Posterior cingulate gyrus (tissue), 11 donors: ENCODE measurements around the gene NCAPD3.

Experiments used
- DNase-seq, 10 donors: peaks; one replicate each; pipeline versions ENCODE4 v3.0.0 to v3.0.0-alpha.2; 2020 to 2021; ENCODE audit warnings: mixed read lengths in 3 of 10
- intact Hi-C: fragments of 100-400 bp; cut with DNase I; formaldehyde crosslinking; loops from one replicate; pipeline ENCODE4 v1.15.1; 2023

The NCAPD3 gene

DNA sequence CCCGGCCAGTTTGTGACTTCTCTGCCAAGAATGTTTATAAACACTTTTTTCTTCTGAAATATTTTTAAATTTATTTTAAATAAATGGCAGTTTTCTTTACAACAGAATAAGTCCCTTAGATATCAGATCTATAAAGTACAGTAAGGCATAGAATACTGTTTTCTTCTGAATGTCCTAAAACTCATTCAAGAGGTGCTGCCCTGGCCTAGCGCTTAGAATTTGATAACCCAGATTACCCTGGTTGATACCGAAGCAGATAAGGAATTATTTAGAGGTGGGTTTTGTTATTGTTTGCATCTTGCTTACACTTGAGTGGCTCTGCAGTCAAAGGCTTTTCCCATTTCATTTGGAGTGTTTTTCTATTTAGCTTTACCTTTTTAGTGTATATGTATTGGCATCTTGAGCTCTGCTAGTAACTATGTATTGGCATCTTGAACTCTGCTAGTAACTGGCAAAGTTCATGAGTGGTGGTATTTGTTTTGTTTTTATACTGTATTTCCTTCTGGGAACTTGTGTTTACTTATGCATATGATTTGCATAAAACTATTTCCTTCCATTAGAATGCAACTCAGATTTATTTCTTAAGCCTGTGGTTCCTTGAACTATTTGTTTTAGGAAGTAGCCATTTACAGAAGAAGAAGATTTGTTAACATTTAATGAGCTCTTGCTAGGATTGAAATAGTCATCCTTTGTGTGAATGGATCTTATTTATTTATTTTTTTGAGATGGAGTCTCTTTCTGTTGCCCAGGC is 30.8 kb upstream of the NCAPD3 start:
- intact Hi-C loops, result no loop called here
- DNase-seq, result no peak

- intact Hi-C loops, result loop anchor here (2.0 kb wide), 1 partner anchor 29 kb away; the partner anchor contains the start of gene VPS26B
- peak; percentile 96 to 100 (median 98) for DNase-seq
These were observed 29.6 kb upstream of the NCAPD3 start, which contains the start of the genes ACAD8 and THYN1 for GRCh38 chr11:134253188-134253993. TSS of gene ACAD8 (plus strand) at chr11:134253568. CDS start at chr11:134253601, 33 bp downstream. TSS of gene THYN1 (minus strand) at chr11:134253352. CDS start at chr11:134252882, 470 bp downstream.

- intact Hi-C loops, result loop anchor here (2.0 kb wide), 1 partner anchor 28 kb away; the partner anchor contains the start of gene VPS26B
- DNase-seq, result peak in 2 of 10 donors; percentile 34 to 86
These were observed 28.8 kb upstream of the NCAPD3 start for GRCh38 chr11:134252346-134253187.

DNA sequence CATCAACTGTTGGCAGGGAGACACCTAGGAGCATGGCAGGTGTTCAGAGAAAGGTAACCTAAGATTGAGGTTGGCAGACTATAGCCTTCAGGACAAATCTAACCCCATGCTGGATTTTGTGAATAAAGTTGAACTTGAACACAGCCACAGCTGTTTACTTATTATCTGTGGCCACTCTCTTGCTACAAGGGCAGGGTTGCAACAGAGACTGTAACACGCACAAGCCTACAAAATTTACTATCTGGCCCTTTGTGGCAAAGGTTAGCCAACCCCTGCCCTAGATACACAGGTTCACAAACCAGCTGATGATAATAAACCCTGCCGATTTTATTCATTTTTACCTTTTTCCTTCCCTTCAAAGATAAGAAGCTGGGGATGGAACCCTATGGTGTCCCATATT is 26.9 kb upstream of the NCAPD3 start:
- intact Hi-C loops, result no loop called here

GRCh38 chr11:134250246-134250645 is 26.5 kb upstream of the NCAPD3 start:
- no peak for DNase-seq
- intact Hi-C loops, result no loop called here

More for the DNA sequence above, 26.9 kb upstream of the NCAPD3 start:
- DNase-seq, result no peak

DNA sequence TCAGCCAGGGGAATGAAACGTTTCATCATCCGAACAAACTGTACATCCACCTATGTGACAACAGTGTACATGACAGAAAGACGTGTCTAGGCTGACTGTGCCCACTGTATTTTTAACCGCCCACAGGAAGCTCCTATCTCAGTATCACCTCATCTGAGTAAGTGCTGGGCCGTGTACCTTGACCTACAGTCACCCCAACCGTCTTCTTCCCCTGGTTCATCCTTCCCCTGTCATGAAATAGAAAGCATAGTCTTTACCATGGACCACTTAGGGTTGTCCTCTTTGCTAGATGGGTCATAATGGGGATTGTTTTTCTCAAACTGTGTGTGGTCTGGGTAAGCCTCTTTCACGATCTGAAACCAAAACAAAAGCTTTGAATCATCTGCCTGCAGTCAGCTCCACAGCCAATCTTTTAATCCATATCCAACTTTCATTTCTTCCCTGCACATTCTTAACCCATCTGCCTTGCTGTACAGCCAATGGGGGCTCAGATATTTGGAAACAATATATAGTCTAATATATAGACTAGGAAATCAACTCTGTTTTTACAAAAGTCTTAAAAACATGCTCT is 25.2 kb upstream of the NCAPD3 start:
- intact Hi-C loops, result no loop called here
- DNase-seq, result no peak

GRCh38 chr11:134246678-134247077 is 22.9 kb upstream of the NCAPD3 start:
- DNase-seq, result no peak
- intact Hi-C loops, result no loop called here

- intact Hi-C loops, result no loop called here
- DNase-seq, result no peak
These were observed 22.3 kb upstream of the NCAPD3 start for GRCh38 chr11:134246100-134246499.

DNA sequence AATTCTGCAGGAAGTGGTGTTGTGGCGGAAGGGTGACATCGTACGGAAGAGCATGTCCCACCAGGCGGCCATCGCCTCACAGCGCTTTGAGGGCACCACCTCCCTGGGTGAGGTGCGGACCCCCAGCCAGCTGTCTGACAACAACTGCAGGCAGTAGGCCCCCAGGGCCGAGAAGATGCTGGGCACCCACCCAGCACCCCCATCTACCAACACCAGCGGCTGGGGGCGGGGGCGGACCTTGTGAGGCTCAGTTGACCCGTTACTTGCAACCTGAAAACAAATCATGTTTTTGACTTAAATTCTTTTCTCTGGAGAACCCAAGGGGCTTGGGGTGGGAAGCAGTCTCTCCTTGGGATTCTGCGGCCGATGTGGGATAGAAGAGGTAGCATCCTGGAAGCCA is 21.7 kb upstream of the NCAPD3 start:
- peak in 1 of 10 donors; percentile 84 for DNase-seq
- intact Hi-C loops, result no loop called here

DNA sequence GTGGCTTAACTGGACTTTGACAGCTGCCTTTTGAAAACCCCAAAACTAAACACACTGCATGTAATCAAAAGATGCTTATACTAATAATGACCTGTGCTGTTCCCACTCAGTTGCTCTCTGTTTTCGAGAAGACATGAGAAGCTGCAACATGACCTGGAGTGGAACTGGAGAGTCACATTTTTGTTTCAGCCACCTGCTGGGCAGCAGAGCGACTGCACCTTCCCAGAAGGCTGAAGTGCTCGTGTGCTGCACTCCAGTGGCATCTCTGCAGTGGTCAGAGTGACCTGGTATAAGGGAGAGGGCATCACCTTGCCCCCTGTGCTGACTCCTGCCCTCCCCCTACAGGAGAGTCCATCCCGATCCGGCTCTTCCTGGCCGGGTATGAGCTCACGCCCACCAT is 20.8 kb upstream of the NCAPD3 start:
- intact Hi-C loops, result no loop called here
- no peak for DNase-seq

DNA sequence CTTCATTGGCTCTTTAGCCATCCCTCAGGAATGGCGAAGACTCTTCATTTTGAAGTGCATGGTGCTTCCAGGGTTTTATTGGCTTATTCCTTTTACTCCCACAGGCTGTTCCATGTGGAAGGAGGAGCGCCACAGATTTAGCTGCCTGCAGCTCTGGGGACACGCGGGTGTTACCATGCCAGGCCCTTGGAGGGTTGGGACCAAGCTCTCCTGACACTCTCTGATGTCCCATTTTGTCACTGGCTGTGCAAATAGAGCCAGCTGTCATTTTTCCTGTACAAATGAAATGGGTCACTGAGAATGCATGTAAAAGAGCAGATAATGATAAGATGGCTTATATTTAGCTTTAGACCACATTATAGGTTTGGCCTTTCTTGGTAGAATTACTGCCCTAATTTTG is 20.1 kb upstream of the NCAPD3 start:
- DNase-seq, result no peak
- intact Hi-C loops, result no loop called here

GRCh38 chr11:134242376-134242775 is 18.6 kb upstream of the NCAPD3 start:
- DNase-seq, result no peak
- intact Hi-C loops, result no loop called here

DNA sequence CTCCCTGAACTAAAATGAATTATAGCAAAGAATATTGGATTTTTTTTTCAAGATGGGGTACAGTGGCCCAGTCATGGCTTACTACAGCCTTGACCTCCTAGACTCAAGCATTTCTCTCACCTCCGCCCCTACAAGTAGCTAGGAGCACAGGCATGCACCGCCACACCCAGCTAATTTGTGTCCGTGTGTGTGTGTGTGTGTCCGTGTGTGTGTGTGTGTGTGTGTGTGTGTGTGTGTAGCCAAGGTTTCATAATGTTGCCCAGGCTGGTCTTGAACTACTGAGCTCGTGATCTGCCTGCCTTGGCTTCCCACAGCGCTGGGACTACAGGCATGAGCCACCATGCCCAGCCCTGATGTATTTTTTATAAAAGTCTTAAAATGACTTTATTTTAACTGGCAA is 16.8 kb upstream of the NCAPD3 start:
- intact Hi-C loops, result no loop called here
- DNase-seq, result no peak

- DNase-seq, result no peak
- intact Hi-C loops, result no loop called here
These were observed 15.2 kb upstream of the NCAPD3 start for GRCh38 chr11:134238956-134239355.

- intact Hi-C loops, result no loop called here
- DNase-seq, result no peak
These were observed 13.8 kb upstream of the NCAPD3 start for GRCh38 chr11:134237557-134237922.

GRCh38 chr11:134236834-134237556 is 13.2 kb upstream of the NCAPD3 start:
- no peak for DNase-seq
- intact Hi-C loops, result no loop called here

GRCh38 chr11:134235399-134235798 is 11.6 kb upstream of the NCAPD3 start:
- DNase-seq, result no peak
- intact Hi-C loops, result no loop called here

- DNase-seq, result no peak
- intact Hi-C loops, result no loop called here
These were observed 10.0 kb upstream of the NCAPD3 start for GRCh38 chr11:134233729-134234179.

GRCh38 chr11:134231958-134232659 is 8.3 kb upstream of the NCAPD3 start:
- DNase-seq, result no peak
- intact Hi-C loops, result no loop called here
